ENCODE measurements around the gene FOSL1. TPM values are rescaled to one million over a fixed set of nuclear protein-coding genes. Genes with fewer than 3 reads are reported as not detected.
A peak's percentile ranks its signal among the peaks of the same experiment; 100 is the strongest.

Gene FOSL1
- total and polyA plus RNA-seq, 5 donors = 0.57 to 5.5 (median 0.97) TPM

DNA sequence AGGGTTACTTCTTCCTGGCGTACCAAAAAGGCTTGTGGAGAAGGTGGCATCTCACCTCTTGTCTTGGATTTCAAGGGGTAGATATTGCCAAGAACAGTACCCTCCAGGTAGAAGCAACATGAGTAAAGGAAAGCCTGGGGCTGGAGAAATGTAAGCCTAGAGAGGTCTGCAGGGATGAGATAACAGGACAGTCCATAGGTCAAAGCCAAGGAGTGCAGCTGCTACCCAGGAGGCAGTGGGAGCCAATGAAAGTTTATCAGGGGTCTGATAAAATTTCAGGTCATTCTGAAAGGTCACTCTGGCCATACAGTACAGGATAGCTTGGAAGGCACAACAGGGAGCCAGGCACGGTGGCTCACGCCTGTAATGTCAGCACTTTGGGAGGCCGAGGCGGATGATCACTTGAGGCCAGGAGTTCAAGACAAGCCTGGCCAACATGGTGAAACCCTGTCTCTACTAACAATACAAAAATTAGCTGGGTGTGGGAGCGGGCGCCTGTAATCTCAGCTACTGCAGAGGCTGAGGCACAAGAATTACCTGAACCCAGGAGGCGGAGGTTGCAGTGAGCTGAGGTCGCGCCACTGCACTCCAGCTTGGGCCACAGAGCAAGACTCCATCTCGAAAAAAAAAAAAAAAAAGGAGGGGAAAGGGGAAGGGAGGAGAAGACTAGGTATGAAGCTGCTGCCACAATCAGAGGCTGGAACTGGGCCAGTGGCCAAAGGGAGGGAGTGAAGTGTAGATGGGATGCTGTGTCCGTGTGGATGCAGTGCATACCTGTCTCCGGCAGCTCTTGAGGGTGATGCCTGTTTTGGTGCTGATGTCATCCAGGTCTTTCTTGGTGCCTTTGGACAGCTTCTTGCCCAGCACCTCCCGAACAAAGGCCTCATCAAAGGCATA lies 13.1 kb downstream of the FOSL1 start:
- H3K4me1 ChIP-seq (ENCODE audit: control insufficient read depth, insufficient read depth, low read length) = peaks cover 4% of the 10 kb centered on the region
- peak in 1 of 3 donors; percentile 71 for DNase-seq
- ATAC-seq = no peak
- H3K9me3 ChIP-seq (ENCODE audit: control insufficient read depth, low read length) = no peaks in the 10 kb centered on the region
- peak overlapping the region; percentile 55 for H3K4me3 ChIP-seq (ENCODE audit: low read length)
- H3K27ac ChIP-seq (ENCODE audit: low read length) = peak overlapping the region; percentile 49
- intact Hi-C loops (cut with DNase I) = loop anchor here in 2 of 4 donors (5.0 to 10.0 kb wide), 3 partner anchors 75 to 100 kb away; partner anchors contain the start of gene SART1 (in 2 of the 2)
- no peaks in the 10 kb centered on the region for H3K27me3 ChIP-seq (ENCODE audit: control insufficient read depth, insufficient read depth)
- WGBS = 76% methylated on average over 14 of the region's 14 CpGs

DNA sequence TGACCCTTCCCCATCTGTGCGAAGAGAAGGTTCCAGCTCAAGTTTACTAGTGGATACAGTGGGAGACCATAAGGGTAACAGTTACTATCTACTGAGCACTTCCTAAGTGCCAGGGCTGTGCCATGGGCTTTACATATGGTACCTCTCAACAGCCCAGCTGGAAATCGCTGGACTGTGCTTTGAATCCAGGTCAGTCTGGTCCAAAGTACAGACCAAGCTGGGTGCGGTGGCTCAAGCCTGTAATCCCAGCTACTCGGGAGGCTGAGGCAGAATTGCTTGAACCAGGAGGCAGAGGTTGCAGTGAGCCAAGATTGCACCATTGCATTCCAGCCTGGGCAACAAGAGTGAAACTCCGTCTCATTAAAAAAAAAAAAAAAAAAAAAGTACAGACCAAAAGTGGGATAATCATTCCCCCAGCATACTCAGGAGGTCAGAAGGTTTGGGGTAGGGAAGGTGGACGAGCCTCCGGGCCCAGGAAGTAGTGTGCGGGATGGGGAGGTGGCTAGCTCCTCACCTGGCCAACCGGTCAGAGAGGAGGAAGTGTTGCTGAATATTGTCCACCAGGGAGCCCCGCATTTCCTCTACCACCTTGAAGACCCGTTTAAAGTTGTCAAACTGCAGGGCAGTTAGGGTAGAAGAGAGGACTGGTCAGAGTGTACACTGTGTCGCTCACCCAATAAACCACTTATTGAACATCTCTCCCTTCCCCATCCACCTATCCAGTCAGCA lies 14.2 kb downstream of the FOSL1 start:
- peak in 1 of 3 donors; percentile 31 for DNase-seq
- Histone ChIP-seq H3K9me3 (ENCODE audit: control insufficient read depth, low read length) (no peaks in the 10 kb centered on the region), H3K4me3 (ENCODE audit: low read length) (no peak overlapping the region), H3K4me1 (ENCODE audit: control insufficient read depth, insufficient read depth, low read length) (peaks cover 4% of the 10 kb centered on the region), H3K27ac (ENCODE audit: low read length) (no peak overlapping the region), H3K27me3 (ENCODE audit: control insufficient read depth, insufficient read depth) (no peaks in the 10 kb centered on the region)
- ATAC-seq = no peak
- intact Hi-C loops (cut with DNase I) = loop anchor here in 3 of 4 donors (2.0 to 10.0 kb wide), 5 partner anchors 76 to 105 kb away; partner anchors contain the start of gene SART1 (in 2 of the 3)
- WGBS = 92% methylated on average over 12 of the region's 12 CpGs

DNA sequence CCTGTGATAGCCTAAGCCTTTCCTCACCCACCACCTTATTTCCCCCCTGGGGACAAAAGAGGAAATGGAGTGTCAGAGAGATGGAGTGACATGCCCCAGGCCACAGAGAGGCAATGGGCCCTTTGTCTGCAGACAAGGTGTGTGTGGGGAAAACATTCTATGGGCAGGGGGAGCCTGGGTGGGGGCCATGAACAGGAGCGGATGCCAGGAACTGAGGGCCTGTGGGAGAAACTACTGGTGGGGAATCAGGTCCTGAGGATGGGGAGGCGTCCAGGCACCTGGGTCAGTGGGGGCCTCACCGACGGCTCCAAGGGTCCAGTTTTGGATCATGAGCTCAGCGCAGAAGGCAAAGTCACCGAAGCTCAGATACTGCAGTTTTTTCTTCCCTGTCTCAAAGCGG lies 15.0 kb downstream of the FOSL1 start:
- H3K4me3 ChIP-seq (ENCODE audit: low read length) = no peak overlapping the region
- peaks cover 4% of the 10 kb centered on the region for H3K4me1 ChIP-seq (ENCODE audit: control insufficient read depth, insufficient read depth, low read length)
- intact Hi-C loops (cut with DNase I) = loop anchor here in 3 of 4 donors (2.0 to 10.0 kb wide), 5 partner anchors 77 to 106 kb away; partner anchors contain the start of gene SART1 (in 2 of the 3)
- H3K27ac ChIP-seq (ENCODE audit: low read length) = no peak overlapping the region
- no peak for ATAC-seq
- no peaks in the 10 kb centered on the region for H3K9me3 ChIP-seq (ENCODE audit: control insufficient read depth, low read length)
- DNase-seq = no peak
- 92% methylated on average over 7 of the region's 7 CpGs for WGBS
- H3K27me3 ChIP-seq (ENCODE audit: control insufficient read depth, insufficient read depth) = no peaks in the 10 kb centered on the region

DNA sequence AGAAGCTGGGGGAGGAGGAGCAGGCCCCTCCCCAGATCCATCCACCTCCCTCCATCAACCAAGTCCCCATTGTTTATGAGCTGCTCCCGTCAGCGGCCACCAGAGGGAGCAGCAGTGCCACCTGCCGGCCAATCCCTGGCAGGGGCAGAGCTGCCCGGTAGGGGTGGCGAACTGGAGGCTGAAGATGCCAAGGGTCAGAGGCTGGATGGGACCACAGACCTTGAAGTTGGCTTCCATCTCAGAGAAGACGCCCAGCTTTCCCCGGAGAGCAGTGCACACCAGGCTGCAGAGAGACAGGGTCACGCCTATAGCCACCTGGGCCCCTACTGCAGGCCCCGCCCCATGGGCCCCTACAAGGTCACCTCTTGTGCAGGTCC lies 15.5 kb downstream of the FOSL1 start:
- intact Hi-C loops (cut with DNase I) = loop anchor here (2.0 to 10.0 kb wide), 5 partner anchors 78 to 106 kb away; partner anchors contain the start of gene SART1 (in 2 of the 4)
- Histone ChIP-seq H3K4me1 (ENCODE audit: control insufficient read depth, insufficient read depth, low read length) (no peaks in the 10 kb centered on the region), H3K27me3 (ENCODE audit: control insufficient read depth, insufficient read depth) (no peaks in the 10 kb centered on the region), H3K4me3 (ENCODE audit: low read length) (no peak overlapping the region), H3K9me3 (ENCODE audit: control insufficient read depth, low read length) (no peaks in the 10 kb centered on the region), H3K27ac (ENCODE audit: low read length) (peak overlapping the region; percentile 8)
- DNase-seq (peak; percentile 79 to 92 (median 92)), ATAC-seq (peak; percentile 22 to 23)
- 25% methylated on average over 9 of the region's 9 CpGs for WGBS

DNA sequence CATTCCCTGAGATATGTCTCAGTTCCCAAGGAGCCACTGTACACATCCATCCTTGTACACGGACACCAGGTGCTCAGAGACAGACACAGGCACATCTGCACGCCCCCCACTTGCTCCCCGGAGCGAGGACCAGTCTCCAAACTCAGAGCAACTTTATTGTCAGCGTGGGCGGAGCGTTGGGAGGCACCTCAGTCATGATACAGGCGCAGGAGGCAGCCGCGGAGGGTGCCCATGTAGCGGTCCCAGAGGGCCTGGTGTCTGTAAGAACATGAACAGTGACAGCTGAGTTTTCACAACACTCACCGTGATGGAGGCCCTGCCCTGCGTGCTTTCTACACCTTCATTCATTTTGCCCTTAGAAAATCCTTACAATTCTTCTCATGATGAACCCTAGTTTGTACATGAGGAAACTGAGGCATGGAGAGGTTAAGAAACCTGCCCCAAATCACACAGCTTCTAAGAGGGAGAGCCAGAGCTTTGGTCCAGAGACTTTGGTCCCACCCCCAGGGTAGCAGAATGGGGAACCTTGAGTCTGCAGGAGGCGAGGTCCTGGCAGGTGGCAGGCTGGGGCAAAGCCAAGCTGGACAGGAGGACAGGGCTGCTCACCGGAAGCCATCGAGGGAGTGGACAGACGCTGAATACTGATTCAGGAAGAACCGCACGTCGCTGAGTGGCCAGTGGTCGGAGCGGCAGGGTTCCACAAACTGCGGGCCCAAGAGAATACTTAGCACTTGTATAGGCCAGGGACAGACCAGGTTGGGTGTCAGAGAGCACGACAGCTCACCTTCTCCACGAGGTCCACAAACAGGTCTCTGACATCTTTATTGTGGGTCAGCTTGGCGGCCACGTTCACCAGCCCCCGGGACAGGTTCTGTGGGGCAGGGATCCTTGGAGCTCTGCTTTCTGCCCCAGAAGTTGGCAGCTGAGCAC lies 16.1 kb downstream of the FOSL1 start:
- ATAC-seq = no peak
- Histone ChIP-seq H3K4me1 (ENCODE audit: control insufficient read depth, insufficient read depth, low read length) (no peaks in the 10 kb centered on the region), H3K27ac (ENCODE audit: low read length) (no peak overlapping the region), H3K27me3 (ENCODE audit: control insufficient read depth, insufficient read depth) (no peaks in the 10 kb centered on the region), H3K4me3 (ENCODE audit: low read length) (no peak overlapping the region), H3K9me3 (ENCODE audit: control insufficient read depth, low read length) (no peaks in the 10 kb centered on the region)
- WGBS = 81% methylated on average over 28 of the region's 28 CpGs
- DNase-seq = peak in 2 of 3 donors; percentile 0 to 52
- intact Hi-C loops (cut with DNase I) = loop anchor here (2.0 to 10.0 kb wide), 4 partner anchors 81 to 107 kb away; partner anchors contain the start of gene SART1 (in 1 of the 4)

DNA sequence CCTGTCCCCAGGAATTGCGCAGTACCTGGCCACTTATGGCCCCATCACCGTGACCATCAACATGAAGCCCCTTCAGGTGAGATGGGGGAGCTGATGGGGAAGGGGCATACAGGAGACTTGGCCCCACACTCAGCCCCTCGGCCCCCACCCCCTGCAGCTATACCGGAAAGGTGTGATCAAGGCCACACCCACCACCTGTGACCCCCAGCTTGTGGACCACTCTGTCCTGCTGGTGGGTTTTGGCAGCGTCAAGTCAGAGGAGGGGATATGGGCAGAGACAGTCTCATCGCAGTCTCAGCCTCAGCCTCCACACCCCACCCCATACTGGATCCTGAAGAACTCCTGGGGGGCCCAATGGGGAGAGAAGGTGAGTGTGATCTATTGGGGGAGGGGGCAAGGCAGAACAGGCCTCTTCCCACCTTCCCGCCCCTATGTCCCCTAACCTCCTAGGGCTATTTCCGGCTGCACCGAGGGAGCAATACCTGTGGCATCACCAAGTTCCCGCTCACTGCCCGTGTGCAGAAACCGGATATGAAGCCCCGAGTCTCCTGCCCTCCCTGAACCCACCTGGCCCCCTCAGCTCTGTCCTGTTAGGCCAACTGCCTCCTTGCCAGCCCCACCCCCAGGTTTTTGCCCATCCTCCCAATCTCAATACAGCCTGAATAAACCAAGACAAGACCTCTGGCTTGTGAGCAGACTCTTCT lies 17.0 kb downstream of the FOSL1 start:
- Histone ChIP-seq H3K9me3 (ENCODE audit: control insufficient read depth, low read length) (no peaks in the 10 kb centered on the region), H3K4me3 (ENCODE audit: low read length) (no peak overlapping the region), H3K27me3 (ENCODE audit: control insufficient read depth, insufficient read depth) (no peaks in the 10 kb centered on the region), H3K4me1 (ENCODE audit: control insufficient read depth, insufficient read depth, low read length) (no peaks in the 10 kb centered on the region), H3K27ac (ENCODE audit: low read length) (no peak overlapping the region)
- WGBS = 92% methylated on average over 13 of the region's 13 CpGs
- intact Hi-C loops (cut with DNase I) = loop anchor here in 2 of 4 donors (5.0 to 10.0 kb wide), 2 partner anchors 82 to 104 kb away; partner anchors contain the start of gene SART1 (in 1 of the 2)
- DNase-seq = no peak
- no peak for ATAC-seq

DNA sequence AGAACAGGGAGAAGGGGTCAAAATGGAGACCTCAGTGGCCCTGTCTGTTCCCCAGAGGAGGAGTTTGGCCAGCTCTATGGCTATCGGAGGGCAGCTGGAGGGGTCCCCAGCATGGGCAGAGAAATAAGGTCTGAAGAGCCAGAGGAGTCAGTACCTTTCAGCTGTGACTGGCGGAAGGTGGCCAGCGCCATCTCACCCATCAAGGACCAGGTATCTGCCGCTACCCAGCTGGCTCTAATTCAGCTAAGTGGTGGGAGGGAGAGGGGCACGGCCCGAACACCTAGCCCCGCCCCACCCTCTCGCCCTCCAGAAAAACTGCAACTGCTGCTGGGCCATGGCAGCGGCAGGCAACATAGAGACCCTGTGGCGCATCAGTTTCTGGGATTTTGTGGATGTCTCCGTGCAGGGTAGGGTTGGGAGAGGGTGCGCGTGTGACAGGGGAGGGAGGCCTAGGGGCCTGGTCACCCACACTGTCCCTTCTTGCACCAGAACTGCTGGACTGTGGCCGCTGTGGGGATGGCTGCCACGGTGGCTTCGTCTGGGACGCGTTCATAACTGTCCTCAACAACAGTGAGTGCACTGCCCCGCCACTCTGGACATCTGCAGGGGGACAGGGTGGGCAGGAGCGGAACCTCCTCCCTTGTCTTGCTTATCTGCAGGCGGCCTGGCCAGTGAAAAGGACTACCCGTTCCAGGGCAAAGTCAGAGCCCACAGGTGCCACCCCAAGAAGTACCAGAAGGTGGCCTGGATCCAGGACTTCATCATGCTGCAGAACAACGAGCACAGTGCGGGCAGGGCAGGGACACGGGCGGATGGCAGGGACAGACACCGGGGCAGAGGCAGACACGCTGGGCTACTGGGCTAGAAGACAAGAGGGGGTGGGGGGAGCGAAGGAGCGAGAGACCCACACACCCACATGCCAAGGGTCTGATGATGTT lies 17.8 kb downstream of the FOSL1 start:
- no peaks in the 10 kb centered on the region for H3K9me3 ChIP-seq (ENCODE audit: control insufficient read depth, low read length)
- H3K27ac ChIP-seq (ENCODE audit: low read length) = no peak overlapping the region
- ATAC-seq (no peak), DNase-seq (peak in 2 of 3 donors; percentile 12 to 36)
- no peaks in the 10 kb centered on the region for H3K4me1 ChIP-seq (ENCODE audit: control insufficient read depth, insufficient read depth, low read length)
- no peak overlapping the region for H3K4me3 ChIP-seq (ENCODE audit: low read length)
- intact Hi-C loops (cut with DNase I) = loop anchor here in 2 of 4 donors (5.0 to 10.0 kb wide), 2 partner anchors 82 to 105 kb away; partner anchors contain the start of gene SART1 (in 1 of the 2)
- no peaks in the 10 kb centered on the region for H3K27me3 ChIP-seq (ENCODE audit: control insufficient read depth, insufficient read depth)
- WGBS = 90% methylated on average over 30 of the region's 30 CpGs

DNA sequence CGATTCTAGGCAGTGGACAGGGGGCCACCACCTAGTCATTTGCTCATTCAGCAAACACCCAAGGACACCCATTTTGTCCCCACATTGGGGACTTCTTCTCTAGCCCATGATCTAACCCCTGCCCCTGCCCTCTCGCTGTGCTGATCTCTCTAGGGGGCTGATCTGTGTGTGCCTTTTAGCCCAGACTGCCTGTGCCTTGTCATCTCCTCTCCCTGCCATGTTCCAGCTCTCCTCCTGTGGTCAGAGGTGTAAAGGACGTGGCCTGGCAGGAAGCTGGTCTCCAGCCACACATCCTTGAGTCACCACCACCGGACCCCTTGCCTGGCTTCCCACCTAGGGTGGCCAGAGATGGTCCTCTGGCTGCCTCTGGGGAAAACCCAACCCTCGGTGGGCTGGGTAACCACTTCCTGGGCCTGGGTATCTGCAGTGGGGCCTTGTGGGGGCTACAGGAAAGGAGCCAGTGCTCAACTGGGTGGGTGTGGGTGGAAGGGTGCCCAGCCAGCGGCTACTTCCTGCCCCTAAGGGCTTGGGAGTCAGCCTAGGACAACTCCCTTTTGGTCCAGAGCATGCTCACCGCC lies 19.3 kb downstream of the FOSL1 start:
- peak in 1 of 3 donors; percentile 47 for DNase-seq
- intact Hi-C loops (cut with DNase I) = loop anchor here in 2 of 4 donors (5.0 to 10.0 kb wide), 2 partner anchors 84 to 106 kb away; partner anchors contain the start of gene SART1 (in 1 of the 2)
- Histone ChIP-seq H3K27ac (ENCODE audit: low read length) (no peak overlapping the region), H3K9me3 (ENCODE audit: control insufficient read depth, low read length) (no peaks in the 10 kb centered on the region), H3K27me3 (ENCODE audit: control insufficient read depth, insufficient read depth) (no peaks in the 10 kb centered on the region), H3K4me1 (ENCODE audit: control insufficient read depth, insufficient read depth, low read length) (no peaks in the 10 kb centered on the region), H3K4me3 (ENCODE audit: low read length) (no peak overlapping the region)
- ATAC-seq = no peak
- 57% methylated on average over 7 of the region's 7 CpGs for WGBS
